HG02852 (cell line): ENCODE measurements around the gene CACNB4.

ENCODE experiments used
- ATAC-seq: cut with Tn5 transposase; IDR thresholded peaks from one replicate; pipeline ENCODE4 v1.9.1; 2021; ENCODE audit warnings: mild to moderate bottlenecking, moderate library complexity; ENCODE audit not compliant: unreplicated experiment

CACNB4 gene

DNA sequence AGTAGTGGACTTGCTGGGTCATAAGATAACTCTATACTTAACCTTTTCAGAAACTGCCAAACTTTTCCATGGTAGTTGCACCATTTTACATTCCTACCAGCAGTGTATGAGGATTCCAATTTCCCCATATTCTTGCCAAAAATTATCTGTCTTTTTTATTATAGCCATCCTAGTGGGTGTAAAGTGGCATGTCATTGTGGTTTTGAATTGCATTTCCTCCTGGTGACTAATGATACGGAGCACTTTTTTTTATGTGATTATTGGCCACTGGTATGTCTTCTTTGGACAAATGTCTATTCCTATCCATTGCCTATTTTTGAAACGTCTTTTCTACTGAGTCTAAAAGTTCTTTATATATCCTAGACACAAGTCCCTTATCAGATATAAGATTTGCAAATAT, 44.3 kb downstream of the CACNB4 start:
- no peak for ATAC-seq

DNA sequence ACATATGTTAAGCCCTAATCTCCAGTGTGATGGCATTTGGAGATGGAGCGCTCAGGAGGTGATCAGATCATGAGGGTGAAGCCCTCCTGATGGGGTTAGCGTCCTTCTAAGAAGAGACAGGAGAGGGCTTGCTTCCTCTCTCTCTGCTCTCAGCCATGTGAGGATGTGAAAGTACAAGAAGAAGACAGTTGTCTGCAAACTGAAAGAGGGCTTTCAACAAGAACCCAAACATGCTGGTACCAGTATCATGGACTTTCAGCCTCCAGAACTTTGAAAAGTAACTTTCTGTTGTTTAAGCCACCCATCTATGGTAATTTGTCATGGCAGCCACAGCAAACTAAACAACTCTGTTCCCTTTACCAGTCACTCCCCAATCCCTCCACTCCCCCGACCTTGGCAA, 47.4 kb downstream of the CACNB4 start:
- peak; percentile 31 for ATAC-seq

DNA sequence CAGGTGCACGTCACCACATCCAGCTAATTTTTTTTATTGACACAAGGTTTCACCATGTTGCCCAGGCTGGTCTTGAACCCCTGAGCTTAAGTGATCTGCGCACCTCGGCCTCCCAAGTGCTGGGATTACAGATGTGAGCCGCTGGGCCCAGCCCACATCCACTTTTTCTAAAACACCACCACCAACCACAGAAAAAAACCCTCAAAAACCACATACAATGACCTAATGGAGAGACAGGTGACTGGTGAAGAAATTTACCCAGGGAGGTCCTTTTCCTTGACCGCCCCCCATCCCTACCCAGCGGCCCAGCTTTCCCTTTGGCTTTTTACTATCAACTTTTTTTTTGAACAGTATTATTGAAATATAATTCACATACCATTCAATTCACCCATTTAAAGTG, 47.9 kb downstream of the CACNB4 start:
- no peak for ATAC-seq

DNA sequence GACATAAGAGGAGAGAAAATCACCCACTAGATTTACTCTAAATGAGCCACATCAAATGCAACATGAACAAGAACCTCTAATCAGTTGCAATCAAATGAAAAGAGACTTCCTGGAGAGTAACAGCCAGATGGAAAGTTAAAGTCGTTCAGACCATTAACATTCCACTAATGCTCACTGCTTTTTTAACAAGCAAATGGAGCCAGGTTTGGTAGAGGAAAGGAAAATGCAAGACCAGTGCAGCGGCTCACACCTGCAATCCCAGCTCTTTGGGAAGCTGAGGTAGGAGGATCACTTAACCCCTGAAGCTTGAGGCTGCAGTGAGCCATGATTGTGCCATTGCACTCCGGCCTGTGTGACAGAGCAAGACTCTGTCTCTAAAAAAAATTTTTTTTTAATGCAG, 48.5 kb downstream of the CACNB4 start:
- ATAC-seq: no peak

DNA sequence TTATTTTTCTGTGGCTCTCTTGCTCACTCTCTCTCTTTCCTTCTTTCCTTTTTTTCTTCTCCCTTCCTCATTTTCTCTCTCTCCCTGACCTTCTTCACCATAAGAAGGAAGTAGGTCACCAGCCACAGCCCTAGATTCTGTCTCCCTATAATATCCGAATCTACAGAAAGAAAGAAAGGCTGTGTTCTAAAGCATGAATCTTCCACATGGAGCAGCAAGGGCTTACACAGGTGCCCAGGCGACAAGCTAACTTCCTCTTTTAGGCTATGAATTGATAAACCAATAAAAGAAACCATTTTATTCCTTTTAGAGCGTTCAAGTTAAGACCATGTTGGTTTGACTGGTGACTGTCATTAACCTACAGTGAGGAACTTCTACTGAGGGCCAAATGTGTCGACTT, 49.3 kb downstream of the CACNB4 start:
- ATAC-seq: no peak

DNA sequence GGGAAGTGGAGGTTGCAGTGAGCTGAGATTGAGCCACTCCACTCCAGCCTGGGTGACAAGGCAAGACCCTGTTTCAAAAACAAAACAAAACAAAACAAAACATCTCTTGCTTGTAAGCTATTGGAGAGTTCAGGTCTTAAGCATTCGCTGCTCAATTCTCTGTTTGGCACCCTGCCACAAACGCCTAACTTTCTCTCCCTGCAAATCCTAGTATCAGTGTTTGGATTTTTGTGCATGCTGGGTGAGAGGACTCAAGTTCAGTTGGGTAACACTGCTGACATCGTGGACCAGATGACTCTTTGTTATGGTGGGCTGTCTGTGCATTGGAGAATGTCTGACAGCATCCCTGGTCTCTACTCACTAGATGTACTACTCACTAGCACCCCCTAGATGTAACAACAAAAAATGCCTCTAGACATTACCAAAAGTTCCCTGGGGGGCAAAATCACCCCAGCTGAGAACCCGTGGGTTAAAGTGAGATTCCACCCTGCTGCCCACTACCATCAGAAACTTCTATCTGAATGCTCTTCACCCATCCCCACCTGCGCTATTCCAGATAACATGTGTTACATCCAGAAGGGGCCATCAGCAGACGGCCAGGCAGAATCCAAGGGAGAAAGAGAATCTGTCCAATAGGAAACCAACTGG, 50.9 kb downstream of the CACNB4 start:
- ATAC-seq: no peak

DNA sequence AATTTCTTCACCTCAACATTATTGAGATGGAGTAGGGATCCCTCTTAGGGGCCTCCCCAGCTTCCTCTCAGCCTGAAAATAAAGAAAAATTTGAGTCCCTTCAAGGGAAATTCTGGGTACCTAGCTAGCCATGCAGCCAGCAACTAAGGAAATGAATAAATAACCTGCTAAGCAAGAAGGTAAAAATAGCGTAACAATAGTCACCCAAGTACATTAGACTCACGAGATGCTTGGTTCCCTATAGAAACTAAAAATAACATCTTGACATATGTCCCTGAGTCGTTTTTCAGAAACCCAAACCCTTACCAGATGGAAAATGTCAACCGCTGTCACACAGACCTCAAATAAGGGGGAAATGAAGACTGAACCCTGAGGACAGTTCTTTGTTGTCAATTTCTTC, 51.9 kb downstream of the CACNB4 start:
- ATAC-seq: peak; percentile 67

DNA sequence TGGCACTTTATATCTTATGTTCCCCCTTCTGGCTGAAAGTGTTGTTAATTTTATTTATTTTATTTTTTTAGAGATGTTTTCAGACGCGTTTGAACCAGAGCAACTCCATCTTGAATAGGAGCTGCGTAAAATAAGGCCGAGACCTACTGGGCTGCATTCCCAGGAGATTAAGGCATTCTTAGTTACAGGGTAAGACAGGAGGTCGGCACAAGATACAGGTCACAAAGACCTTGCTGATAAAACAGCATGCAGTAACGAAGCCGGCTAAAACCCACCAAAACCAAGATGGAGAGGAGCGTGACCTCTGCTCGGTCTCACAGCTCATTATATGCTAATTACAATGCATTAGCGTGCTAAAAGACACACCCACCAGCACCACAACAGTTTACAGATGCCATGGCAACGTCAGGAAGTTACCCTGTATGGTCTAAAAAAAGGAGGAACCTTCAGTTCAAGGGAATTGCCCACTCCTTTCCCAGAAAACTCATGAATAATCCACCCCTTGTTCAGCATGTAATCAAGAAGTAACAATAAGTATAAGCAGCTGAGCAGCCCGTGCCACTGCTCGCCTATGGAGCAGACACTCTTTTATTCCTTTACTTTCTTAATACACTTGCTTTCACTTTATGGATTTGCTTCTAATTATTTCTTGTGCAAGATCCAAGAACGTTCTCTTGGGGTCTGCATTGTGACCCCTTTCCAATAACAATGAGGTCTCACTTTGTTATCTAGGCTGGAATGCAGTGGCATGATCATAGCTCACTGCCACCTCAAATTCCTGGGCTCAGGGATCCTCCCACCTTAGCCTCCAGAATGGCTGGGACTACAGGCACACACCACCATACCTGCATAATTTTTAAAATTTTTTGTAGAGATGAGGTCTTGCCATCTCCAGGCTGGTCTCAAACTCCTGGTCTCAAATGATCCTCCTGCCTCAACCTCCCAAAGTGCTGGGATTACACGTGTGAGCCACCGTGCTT, 55.9 kb downstream of the CACNB4 start:
- no peak for ATAC-seq

DNA sequence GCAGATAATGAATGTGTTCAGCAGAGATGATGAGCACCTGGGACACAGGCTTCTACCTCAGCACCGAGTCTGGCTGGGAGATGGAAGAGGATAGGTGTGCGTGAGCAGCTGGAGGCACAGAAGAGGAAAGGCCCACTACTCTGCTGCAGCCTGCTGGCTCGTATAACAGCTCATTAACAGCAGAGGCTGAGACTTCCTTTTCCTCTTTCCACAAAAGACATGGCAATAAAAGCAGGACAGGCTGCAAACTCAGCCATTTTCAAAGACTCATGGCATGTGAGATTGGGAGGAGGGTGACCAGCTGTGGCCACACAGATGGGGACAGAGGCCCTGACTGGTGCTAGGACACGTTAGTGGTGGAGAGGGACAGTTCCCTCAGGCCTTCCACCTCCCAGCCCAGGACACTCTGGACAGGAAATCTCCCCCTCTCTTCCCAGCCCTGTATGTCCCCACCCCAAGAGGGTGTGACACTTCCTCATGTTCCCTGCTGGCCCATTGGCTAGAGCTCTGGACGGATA, 60.3 kb downstream of the CACNB4 start:
- no peak for ATAC-seq

DNA sequence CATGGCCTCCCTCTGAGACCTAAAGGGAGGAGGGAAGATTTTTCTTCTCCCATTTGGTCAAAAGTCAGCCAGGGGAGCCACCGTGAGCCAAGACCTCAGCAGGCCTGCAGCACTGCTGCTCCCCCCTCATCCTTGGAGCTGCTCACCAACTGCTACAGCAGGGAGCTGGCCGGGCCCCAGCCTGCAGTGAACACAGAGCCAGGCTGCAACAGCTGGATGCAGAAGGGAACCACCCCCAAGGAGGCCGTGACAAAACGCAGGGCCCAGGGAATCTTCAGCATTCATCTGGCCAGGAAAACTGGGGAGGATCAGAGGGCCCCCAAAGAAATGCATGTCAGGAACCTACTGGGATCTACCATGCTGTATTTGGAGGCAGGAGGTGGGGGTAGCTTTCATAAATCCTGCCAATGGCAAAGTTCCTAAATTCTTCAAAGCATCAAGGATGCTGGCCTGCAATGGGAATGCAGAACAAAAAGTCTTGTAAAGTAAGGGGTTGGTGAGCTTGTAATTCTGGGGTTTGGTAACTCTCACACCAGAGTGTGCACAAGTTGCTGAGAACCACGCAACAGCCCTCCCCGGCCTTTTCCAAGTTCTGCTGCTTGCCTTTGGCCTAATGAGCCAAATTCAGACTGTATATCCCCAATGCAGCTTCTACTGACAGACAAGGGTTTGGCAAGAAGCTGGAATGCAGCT, 61.0 kb downstream of the CACNB4 start:
- ATAC-seq: no peak

DNA sequence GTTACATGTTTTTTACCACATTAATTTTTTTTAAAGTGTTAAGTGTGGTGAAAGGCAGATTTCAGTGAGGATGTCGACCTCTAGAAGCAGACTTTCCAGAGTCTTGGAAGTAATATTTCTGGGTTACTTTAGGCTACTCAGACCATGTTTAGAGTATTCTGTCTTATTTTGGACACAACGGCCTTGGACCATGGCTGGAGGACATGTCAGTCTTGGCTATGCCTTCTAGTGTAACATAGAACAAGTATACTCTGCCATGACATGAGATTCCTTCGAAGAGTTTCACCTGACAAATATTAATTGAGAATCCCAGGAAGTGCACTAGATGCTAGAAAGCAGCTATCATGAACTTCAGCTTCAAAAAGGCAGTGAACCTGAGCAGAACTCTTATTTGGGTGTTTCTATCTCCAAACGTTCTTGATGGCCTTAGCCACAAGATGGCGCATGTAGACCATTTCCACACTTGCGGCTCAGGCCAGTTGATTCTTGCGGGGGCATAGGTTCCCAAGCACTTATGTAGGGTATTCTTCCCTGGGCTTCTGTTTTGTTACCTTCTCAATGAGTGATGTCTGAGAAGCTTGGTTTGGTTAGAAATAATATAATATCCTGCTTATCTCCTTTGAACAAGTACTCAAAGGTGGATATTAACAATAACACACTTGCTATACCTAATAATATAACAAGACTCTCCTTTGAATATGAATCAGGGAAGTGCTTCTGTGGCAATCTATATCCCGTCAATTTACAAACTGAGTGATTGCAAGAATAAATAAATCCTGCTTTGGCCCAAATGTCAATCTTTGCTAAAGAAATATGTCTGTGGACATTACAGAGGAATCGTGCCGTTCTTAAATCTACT, 62.0 kb downstream of the CACNB4 start:
- peak; percentile 86 for ATAC-seq

DNA sequence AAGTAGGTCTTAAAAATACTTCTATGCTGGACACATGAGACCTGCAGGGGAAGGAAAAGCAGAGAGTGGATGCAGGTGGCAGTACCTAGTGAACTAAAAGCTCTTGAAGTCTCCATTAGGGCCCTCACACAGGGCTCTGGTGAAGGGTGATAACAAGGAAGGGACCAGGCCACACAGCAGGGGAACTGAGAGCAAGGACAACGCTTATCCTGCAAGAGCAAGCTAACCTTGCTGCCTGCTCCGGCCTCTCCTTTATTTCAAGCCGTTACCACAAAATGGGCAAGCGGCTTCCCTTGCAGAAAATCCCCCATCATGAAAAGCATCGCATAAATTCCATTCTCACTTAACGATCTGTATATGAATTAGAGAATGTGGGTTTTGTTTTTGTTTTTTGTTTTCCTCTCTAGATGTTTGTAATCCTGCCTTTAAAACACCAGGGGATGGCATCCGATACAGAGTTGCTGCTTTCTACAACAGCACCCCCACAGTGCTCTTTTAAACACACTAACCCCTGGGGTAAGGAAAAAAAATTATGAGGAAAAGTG, 64.5 kb downstream of the CACNB4 start:
- no peak for ATAC-seq

DNA sequence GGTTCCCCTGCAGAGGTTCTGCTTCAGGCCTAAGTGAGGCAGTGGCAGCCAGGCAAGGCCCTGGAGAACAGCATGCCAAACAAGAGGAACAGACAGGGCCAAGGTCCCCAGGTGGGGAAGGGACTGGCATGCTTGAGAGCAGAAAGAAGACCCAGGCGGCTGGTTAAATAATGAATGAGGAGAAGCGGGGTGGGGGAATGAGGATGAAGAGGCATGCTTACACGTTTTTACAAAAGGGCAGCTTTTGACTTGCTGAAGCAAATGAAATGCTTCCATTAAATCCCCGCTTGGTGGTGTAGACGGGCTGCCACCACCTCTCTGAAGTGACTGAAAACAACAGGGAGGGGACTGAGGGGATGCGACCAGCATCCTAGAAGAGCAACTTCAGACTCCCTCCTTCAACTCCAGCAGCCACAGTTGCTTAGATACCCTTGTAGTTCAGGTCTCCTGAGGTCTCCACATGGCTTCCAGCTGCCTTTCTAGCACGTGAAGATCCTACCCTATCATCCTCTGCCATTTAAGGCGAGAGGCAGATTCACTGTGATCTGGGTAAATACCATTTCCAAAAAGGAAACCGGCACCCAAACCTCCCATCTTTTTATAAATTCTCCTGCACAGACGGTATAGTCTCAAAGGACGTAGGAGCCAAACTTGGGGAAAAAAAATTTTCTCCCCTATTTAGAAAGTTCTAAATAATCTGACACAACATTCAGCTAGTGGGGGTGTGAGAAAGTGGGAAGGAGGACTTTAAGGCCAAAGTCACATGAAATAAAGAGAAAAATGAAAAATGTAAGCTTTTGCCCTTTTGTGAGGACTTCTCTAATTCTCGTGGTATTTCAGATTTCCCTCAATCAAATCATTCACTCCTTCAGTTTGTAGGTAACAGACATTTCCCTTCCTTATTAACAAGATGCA, 65.6 kb downstream of the CACNB4 start:
- ATAC-seq: no peak

DNA sequence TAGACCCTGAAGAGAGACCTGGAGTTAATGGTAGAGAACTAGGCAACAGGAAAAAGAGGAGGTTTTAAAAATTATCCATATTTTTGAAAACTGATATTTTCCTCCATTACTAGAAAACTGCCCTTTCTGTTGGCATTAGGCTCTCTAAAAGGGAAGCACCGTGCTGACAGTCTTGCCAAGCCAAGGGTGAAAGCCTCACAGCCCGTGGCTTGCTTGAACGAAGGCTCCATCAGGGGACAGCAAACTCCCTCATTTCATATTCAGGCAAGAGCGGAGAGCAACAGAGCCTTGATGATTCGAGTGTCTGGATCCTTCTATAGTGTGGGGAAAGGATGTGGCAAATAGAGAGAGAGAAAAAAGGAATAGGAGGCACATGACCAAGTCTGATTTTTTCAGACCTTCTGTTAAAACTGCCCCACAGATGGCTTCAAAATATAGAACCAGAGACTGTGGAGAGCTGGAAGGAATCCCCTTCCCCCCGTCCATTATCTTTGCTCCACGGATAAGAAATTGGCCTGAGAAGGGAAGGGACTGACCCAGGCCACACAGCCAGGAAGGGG, 67.0 kb downstream of the CACNB4 start:
- ATAC-seq: no peak

DNA sequence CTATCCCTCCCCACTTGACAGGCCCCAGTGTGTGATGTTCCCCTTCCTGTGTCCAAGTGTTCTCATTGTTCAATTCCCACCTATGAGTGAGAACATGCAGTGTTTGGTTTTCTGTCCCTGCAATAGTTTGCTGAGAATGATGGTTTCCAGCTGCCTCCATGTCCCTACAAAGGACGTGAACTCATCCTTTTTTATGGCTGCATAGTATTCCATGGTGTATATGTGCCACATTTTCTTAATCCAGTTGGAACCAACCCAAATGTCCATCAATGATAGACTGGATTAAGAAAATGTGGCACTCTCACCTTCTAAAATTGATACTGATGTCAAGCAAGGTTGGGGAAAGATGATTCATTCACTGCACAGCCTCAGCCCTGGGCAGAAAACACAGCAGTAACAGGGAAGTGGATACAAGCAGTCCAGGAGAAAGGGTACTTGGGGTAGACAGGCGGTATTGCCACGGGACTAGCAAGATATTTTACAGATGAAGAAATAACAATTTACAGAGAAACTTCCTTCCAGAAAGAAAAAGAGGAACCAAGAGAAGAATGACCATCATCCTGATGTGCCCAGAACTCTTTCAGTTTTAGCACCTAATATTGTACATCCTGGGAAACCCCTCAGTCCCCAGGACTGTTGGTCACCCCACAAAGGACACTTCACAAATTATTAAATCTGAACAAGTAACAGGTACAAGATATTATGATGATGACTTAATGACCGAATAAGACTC, 68.1 kb downstream of the CACNB4 start:
- peak; percentile 44 for ATAC-seq

DNA sequence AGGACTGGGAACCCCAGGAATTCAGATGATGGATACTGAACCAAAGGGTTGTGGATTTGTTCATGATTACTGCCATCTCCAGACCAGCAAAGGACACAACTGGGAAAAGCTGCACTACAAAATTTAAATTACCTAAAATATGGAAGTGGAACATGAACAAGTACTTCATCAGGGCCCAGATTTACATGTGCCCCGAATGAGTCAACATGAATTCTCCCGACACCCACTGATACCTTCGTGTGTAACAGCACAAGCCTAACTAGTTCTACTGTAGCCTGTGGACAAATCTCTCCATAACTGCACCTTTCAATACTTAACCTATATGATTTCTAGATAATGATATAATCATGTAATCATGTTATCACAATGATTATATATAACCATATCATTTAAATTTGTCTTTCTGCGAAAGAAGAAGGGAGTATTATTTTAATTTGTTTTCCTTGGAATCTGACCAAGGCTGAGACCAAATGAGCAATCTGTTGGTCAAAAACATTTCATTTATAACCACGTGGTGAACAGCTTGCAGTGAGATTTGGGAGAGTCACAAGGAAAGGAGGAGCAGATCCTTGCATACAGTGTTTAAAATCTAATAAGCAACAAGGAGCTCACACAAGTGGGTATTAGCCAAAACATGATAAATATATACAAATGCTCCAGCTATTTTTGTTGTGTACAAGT, 70.5 kb downstream of the CACNB4 start:
- ATAC-seq: peak; percentile 46

DNA sequence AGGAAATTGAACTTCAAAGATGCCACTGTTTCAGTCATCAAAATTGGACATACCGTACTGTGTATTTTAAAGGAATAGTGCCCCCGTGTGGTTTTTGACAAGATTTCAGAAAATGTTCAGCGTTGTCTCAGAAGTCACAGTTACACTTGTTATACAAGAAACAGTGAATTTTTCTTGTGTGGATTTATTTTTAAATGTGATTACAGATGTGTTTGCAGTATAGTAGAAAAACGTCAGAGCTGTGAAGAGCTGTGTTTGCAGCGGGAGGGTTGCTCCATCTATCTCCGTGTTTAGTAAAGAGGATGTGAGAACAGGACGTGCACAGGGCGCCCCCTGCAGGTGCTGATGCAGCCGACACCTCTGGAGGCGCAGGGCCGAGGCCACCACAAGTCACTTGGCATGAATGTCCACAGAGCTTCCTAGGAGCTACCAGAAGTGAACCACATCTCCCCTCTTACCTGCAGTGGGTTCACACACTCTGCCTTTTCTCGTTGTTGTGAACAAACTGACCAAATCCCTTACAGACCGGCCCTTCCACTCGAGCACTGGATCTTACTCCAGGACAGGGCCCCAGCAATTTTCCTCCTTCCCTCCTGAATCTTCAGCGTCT, 73.1 kb downstream of the CACNB4 start:
- ATAC-seq: peak; percentile 83
